ENCODE measurements around the gene ODF2. TPM values are rescaled to one million over a fixed set of nuclear protein-coding genes. Genes with fewer than 3 reads are reported as not detected.

ODF2 gene
- total RNA-seq, 4 donors from 2014 or later, result 13.4 to 22.2 (median 16.5) TPM

- no peak for TF ChIP-seq CTCF (IDR thresholded peaks at IDR 0.05; ENCODE audit: low read depth)
Measured at GRCh38 chr9:128550226-128550625, 94.4 kb downstream of the ODF2 start.

Small RNAs within 50 kb of the gene (small RNA-seq; reads per million reads assigned to genes)
- gene RNU7-171P, result not detected

Other genes starting within 250 kb of the ODF2 start
- 100 to 1,000 TPM in 2 of 4 donors, 10 to 100 TPM in 2; 70.0 to 123 (median 86.2) TPM for gene GOLGA2, start 180.0 kb upstream of the ODF2 start, total RNA-seq
- 10 to 100 TPM; 25.6 to 28.6 (median 26.9) TPM for gene SWI5, start 179.7 kb upstream of the ODF2 start, total RNA-seq
- gene TRUB2, start 133.6 kb upstream of the ODF2 start, total RNA-seq, result 10 to 100 TPM in 1 of 4 donors, 1 to 10 TPM in 3; 7.2 to 10.5 (median 8.7) TPM
- gene COQ4, start 133.2 kb upstream of the ODF2 start, total RNA-seq, result 10 to 100 TPM; 20.1 to 51.1 (median 23.2) TPM
- gene SLC27A4, start 115.5 kb upstream of the ODF2 start, total RNA-seq, result 10 to 100 TPM; 10.1 to 17.3 (median 12.3) TPM
- 10 to 100 TPM; 17.8 to 20.9 (median 19.7) TPM for gene URM1, start 84.6 kb upstream of the ODF2 start, total RNA-seq
- gene CERCAM, start 35.1 kb upstream of the ODF2 start, total RNA-seq, result 10 to 100 TPM in 3 of 4 donors, 1 to 10 TPM in 1; 8.3 to 34.7 (median 31.4) TPM
- gene GLE1, start 48.7 kb downstream of the ODF2 start, total RNA-seq, result 10 to 100 TPM; 21.0 to 33.0 (median 23.4) TPM
- gene SPTAN1, start 96.6 kb downstream of the ODF2 start, total RNA-seq, result 100 to 1,000 TPM; 185 to 310 (median 275) TPM
- 10 to 100 TPM; 15.0 to 21.4 (median 18.5) TPM for gene DYNC2I2, start 200.8 kb downstream of the ODF2 start, total RNA-seq
- 100 to 1,000 TPM; 116 to 160 (median 146) TPM for gene SET, start 233.2 kb downstream of the ODF2 start, total RNA-seq
- gene PKN3, start 246.5 kb downstream of the ODF2 start, total RNA-seq, result 10 to 100 TPM in 1 of 4 donors, 1 to 10 TPM in 3; 1.3 to 13.2 (median 4.7) TPM